ENCODE results near the gene SLC16A12. TPM values are rescaled to one million over a fixed set of nuclear protein-coding genes. Genes with fewer than 3 reads are reported as not detected.

The SLC16A12 gene, protein sequence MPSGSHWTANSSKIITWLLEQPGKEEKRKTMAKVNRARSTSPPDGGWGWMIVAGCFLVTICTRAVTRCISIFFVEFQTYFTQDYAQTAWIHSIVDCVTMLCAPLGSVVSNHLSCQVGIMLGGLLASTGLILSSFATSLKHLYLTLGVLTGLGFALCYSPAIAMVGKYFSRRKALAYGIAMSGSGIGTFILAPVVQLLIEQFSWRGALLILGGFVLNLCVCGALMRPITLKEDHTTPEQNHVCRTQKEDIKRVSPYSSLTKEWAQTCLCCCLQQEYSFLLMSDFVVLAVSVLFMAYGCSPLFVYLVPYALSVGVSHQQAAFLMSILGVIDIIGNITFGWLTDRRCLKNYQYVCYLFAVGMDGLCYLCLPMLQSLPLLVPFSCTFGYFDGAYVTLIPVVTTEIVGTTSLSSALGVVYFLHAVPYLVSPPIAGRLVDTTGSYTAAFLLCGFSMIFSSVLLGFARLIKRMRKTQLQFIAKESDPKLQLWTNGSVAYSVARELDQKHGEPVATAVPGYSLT
- total RNA-seq, result 3.9 TPM

DNA sequence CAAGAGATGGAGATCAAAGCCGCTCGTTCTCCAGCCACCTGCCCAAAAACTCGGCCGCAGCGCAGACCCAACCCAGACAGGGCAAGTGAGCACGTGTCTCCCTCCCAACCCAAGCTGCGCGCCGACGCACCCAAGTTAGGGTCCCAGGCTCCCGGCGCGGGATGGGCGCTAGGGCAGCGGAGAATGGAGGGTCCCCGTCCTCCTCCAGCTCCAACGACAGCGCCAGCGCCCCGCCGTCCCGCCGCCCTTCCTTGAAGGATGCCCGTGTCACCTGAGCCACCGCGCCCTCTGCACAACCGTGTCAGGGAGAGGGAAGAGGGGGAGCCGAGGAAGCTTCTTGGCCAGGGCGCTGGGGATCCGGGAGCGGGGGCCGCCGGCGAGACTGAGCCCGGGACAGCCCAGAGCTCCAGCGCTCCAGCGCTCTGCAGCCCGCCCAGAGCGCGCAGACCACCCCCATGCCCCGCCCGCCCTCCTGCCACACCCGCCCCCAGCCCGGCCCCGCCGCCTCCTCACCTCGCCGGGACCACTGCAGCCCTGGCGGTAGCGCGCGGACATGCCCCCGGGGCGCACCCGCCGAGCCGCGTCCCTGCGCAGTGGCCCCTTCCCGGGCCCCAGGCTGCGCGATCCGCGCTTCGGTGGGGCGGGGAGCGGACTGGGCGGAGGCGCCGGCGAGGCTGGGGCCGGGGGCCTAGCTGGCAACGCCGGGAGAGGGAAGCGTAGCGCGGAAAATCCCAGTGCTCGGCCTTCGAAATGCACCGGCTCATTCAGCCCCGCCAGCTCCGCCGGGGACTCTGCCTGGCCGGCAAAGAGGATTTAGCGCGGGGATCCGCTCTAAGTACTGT, at the start of gene SLC16A12:
TSS of gene SLC16A12 (minus strand) at position 424 of the 842 bp plus-strand sequence. CDS start 73,016 bp downstream, outside the sequence.

DNA sequence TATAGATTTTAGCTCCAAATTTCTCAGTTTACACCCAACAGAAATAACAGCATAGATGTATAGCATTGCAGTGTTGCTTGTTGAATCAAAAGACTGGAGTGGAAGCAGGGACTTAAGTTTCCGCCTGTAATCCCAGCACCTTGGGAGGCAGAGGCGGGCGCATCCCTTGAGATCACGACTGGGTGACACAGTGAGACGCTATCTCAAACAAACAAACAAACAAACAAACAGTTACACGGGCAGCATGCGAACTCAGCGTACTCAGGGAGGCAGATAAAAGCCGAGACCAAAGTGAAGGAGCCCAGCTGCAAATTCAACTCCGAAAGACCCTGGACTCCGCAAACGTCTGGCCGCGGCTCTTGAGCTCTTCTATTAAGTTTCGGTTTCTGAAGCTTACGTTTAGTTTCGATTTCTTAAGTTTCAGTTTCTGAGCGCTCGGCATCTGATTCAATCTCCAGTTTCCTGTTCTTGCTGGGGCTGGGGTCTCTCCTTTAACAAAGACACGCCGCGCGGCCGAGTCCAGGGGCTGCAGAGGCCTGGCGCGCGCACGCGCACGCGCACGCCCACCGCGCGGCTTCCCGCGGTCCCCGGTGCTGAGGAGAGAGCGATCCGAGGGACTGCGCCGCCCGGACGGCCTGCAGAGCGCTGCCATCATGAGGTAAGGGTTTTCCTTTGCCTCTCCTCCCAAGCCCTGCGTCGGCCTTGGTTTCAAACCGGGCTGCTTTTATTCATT, 121.1 kb downstream of the SLC16A12 start, which contains the start of gene IFIT5:
TSS of gene IFIT5 (plus strand) at position 423 of the 733 bp plus-strand sequence. CDS start at position 654, 231 bp downstream.

DNA sequence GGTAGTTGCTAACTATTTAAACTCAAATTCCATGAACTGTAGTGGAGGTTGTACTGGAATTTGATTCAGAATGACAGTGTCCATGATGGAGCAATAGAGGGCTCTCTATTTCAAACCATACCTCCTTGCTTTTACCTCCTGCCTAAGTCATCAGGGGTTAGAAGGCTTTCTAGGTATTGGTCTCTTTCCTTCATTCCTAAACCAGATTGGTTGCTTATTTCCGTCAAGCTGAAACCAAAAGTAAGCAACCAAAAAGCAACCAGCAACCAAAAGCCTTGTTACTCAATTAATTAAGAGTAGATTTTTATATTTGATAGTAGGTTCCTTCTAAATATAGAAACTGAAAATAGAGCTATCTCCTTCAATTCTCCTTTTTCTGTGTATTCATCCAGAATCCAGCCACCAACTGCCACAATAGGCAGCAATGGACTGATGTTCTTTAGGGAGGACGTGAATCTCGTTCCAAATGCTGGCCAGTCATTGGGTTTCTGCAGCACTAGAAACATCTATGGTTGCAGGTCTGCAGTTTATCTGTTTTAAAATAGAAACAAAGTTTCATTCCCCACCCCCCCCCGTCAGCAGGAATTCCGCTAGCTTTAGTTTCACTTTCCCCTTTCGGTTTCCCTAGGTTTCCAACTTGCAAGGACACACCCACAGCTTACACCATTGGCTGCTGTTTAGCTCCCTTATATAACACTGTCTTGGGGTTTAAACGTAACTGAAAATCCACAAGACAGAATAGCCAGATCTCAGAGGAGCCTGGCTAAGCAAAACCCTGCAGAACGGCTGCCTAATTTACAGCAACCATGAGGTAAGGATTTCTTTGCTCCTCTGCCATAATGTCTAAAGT, 143.3 kb downstream of the SLC16A12 start, which contains the start of gene IFIT1:
TSS of gene IFIT1 (plus strand) at position 717 of the 850 bp plus-strand sequence. CDS start at position 807, 90 bp downstream.

Other genes starting within 250 kb of the SLC16A12 start
- gene IFIT2, start 233.5 kb downstream of the SLC16A12 start, total RNA-seq, result 11.1 TPM
- gene IFIT3, start 207.6 kb downstream of the SLC16A12 start, total RNA-seq, result 8.5 TPM
- gene IFIT1B, start 157.5 kb downstream of the SLC16A12 start, total RNA-seq, result 0.92 TPM
- 17.1 TPM for gene IFIT1, start 143.0 kb downstream of the SLC16A12 start, total RNA-seq
- 51.7 TPM for gene IFIT5, start 121.0 kb downstream of the SLC16A12 start, total RNA-seq
- gene PANK1, start 109.6 kb upstream of the SLC16A12 start, total RNA-seq, result 44.8 TPM
- gene KIF20B, start 166.0 kb upstream of the SLC16A12 start, total RNA-seq, result 9.9 TPM